Sigmoid colon (tissue), 7 donors: Measurements from ENCODE around the gene HTRA3. TPM values are rescaled to one million over a fixed set of nuclear protein-coding genes. Genes with fewer than 3 reads are reported as not detected.
A peak's percentile ranks its signal among the peaks of the same experiment; 100 is the strongest.

Experiments
- DNase-seq: peaks from one replicate; pipeline ENCODE4 v3.0.0-alpha.2; 2019
- H3K27ac ChIP-seq, 4 donors: fragments of 200-600 bp; sonication (generic); one replicate each; pipeline ENCODE4 v1.5.1; 2016 to 2019; ENCODE audit warnings: mild to moderate bottlenecking in 1 of 4
- H3K27me3 ChIP-seq, 3 donors: fragments of 200-600 bp; sonication (generic); one replicate each; pipeline ENCODE4 v1.5.1; 2019; ENCODE audit warnings: mild to moderate bottlenecking in 1 of 3
- H3K36me3 ChIP-seq, 4 donors: fragments of 200-600 bp; sonication (generic); one replicate each; pipeline ENCODE4 v1.5.1; 2016 to 2019
- H3K4me1 ChIP-seq, 4 donors: fragments of 200-600 bp; sonication (generic); one replicate each; pipeline ENCODE4 v1.5.1; 2017 to 2019
- H3K4me3 ChIP-seq, 4 donors: fragments of 200-600 bp; sonication (generic); one replicate each; pipeline ENCODE4 v1.5.1; 2017 to 2019; ENCODE audit warnings: mild to moderate bottlenecking in 2 of 4, moderate library complexity in 1 of 4
- H3K9me3 ChIP-seq, 4 donors: fragments of 200-600 bp in 3 of 4; sonication (generic) in 3 of 4; one replicate each; pipeline versions ENCODE4 v1.5.1 to v1.6.1; 2013 to 2019
- CTCF ChIP-seq, 4 experiments: fragments of 450-650 bp in 3 of 4; fragments of 200-600 bp in 1 of 4; IDR thresholded peaks; one replicate each; pipeline ENCODE4 v1.5.1; 2016 to 2019; ENCODE audit warnings: antibody characterized with exemption in 4 of 4, mild to moderate bottlenecking in 3 of 4, moderate library complexity in 2 of 4
- EP300 ChIP-seq, 4 donors: sonication (generic); formaldehyde crosslinking; IDR thresholded peaks; one replicate each; pipeline ENCODE4 v1.6.1; 2017; ENCODE audit warnings: antibody characterized with exemption in 4 of 4
- POLR2A ChIP-seq, 2 donors: fragments of 450-650 bp; IDR thresholded peaks; one replicate each; pipeline ENCODE4 v1.6.1; 2016; ENCODE audit warnings: antibody characterized with exemption in 2 of 2, mild to moderate bottlenecking in 2 of 2, moderate library complexity in 2 of 2
- POLR2AphosphoS5 ChIP-seq, 4 donors: sonication (generic); formaldehyde crosslinking; IDR thresholded peaks; one replicate each; pipeline ENCODE4 v1.6.1; 2017; ENCODE audit warnings: antibody characterized with exemption in 4 of 4
- WGBS, 2 donors: extraction: QIAGEN DNeasy Blood & Tissue Kit; methylation state at CpG; one replicate each; pipeline ENCODE4 v1.1.7; 2013; 5-methylcytosine and 5-hydroxymethylcytosine counted together
- intact Hi-C: fragments of 100-400 bp; cut with DNase I; formaldehyde crosslinking; loops from one replicate; pipeline ENCODE4 v1.15.1; 2023
- polyA plus RNA-seq, 3 donors: library from polyadenylated mRNA; stranded (reverse); fragments of 200-250 nt; gene quantifications; one replicate each; pipeline ENCODE4 v1.2.3, GENCODE V29; 2013
- total RNA-seq, 4 donors: library from RNA; depleted of rRNA; stranded (reverse); fragments of >200 nt; gene quantifications; one replicate each; pipeline ENCODE4 v1.1.0, GENCODE V29; 2016
- donor health status: healthy with polysubstance abuse.
- donor health status: Bipolar disorder and iron deficiency.
- donor health status: healthy.

Gene HTRA3
- total and polyA plus RNA-seq, 7 donors: 1.2 to 49.6 (median 14.5) TPM

GRCh38 chr4:8244001-8244757, 25.4 kb upstream of the HTRA3 start:
- TF ChIP-seq CTCF (IDR thresholded peaks at IDR 0.05): no peak
- no peak for TF ChIP-seq EP300 (IDR thresholded peaks at IDR 0.05)
- no peak for TF ChIP-seq POLR2A (IDR thresholded peaks at IDR 0.05)
- TF ChIP-seq POLR2AphosphoS5 (IDR thresholded peaks at IDR 0.05): no peak
- intact Hi-C loops: loop anchor here (5.0 kb wide), 1 partner anchor 348 kb away; the partner anchor contains the start of gene CPZ

GRCh38 chr4:8244931-8245460, 24.6 kb upstream of the HTRA3 start:
- TF ChIP-seq EP300 (IDR thresholded peaks at IDR 0.05) (no peak), CTCF (IDR thresholded peaks at IDR 0.05) (no peak), POLR2A (IDR thresholded peaks at IDR 0.05) (no peak), POLR2AphosphoS5 (IDR thresholded peaks at IDR 0.05) (no peak)
- WGBS, 2 donors: 92 to 95% methylated on average over 19 of the region's 19 CpGs
- H3K27me3 ChIP-seq: no peaks in the 10 kb centered on the region
- H3K27ac ChIP-seq: no peak overlapping the region
- DNase-seq: no peak
- H3K9me3 ChIP-seq: no peaks in the 10 kb centered on the region
- H3K4me1 ChIP-seq: peaks cover 0 to 12% (median 11%) of the 10 kb centered on the region in 4 donors
- no peak overlapping the region for H3K4me3 ChIP-seq
- intact Hi-C loops: loop anchor here (5.0 kb wide), 1 partner anchor 347 kb away; the partner anchor contains the start of gene CPZ
- H3K36me3 ChIP-seq: no peaks in the 10 kb centered on the region

More at GRCh38 chr4:8244001-8244757, 25.4 kb upstream of the HTRA3 start:
- no peak overlapping the region for H3K27ac ChIP-seq
- H3K9me3 ChIP-seq: no peaks in the 10 kb centered on the region
- no peak for DNase-seq
- H3K4me3 ChIP-seq: no peak overlapping the region
- no peaks in the 10 kb centered on the region for H3K36me3 ChIP-seq
- peaks cover 0 to 12% (median 11%) of the 10 kb centered on the region in 4 donors for H3K4me1 ChIP-seq
- WGBS, 2 donors: 90 to 91% methylated on average over 18 of the region's 18 CpGs
- no peaks in the 10 kb centered on the region for H3K27me3 ChIP-seq

- Histone ChIP-seq H3K4me3 (no peak overlapping the region), H3K9me3 (no peaks in the 10 kb centered on the region), H3K4me1 (peaks cover 0 to 12% (median 11%) of the 10 kb centered on the region in 4 donors), H3K36me3 (no peaks in the 10 kb centered on the region), H3K27ac (peak overlapping the region in 1 of 4 donors; percentile 64), H3K27me3 (no peaks in the 10 kb centered on the region)
- intact Hi-C loops: no loop called here
- no peak for TF ChIP-seq EP300 (IDR thresholded peaks at IDR 0.05)
- no peak for TF ChIP-seq POLR2AphosphoS5 (IDR thresholded peaks at IDR 0.05)
- no peak for TF ChIP-seq POLR2A (IDR thresholded peaks at IDR 0.05)
- no peak for TF ChIP-seq CTCF (IDR thresholded peaks at IDR 0.05)
- no peak for DNase-seq
- WGBS, 2 donors: 85 to 88% methylated on average over 31 of the region's 31 CpGs
Observed at GRCh38 chr4:8245884-8246833, 23.4 kb upstream of the HTRA3 start.

DNA sequence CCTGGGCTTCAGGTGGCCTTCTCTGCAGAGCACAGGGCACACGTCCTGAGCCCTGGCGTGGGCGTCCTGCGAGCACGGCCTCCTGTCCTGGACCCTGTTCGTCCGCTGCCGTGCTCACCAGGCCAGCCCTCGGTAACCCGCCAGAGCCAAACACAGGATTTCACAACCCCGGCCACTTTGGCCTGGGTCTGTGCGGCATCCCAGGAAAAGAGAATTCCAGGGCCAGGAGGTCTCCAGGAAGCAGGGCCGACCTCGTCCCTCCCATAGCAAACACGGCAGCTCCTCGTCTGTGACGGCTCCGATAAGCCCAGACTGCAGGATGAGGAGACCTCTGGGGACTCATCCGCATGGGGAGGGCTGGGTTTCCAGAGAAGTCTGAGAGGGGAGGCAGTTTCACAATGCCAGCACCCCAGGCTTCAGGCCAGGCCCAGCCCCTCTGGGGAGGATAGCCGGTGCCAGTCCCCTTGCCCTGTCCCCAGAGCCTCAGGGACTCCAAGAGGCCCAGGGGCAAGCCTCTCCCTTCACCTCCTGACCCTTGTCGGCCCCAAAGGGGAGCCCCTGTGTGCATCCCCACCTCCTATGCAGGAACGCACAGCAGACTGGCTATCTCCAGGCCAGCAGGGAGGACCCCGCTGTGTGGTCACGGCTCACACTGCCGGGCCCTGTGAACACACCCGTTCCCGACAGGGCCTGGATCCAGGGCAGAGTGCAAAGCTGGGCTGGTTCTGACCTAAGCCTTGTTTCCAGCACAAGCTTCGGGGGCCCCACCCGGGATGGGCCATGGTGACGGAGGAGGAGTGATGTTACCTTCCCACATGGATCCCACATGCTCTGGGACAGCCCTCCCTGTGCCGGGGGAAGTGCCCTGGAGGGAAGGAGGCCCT, 22.3 kb upstream of the HTRA3 start:
- intact Hi-C loops: no loop called here
- H3K36me3 ChIP-seq: no peaks in the 10 kb centered on the region
- DNase-seq: peak; percentile 85
- H3K27me3 ChIP-seq: no peaks in the 10 kb centered on the region
- H3K4me3 ChIP-seq: no peak overlapping the region
- 62 to 76% methylated on average over 31 of the region's 31 CpGs for WGBS, 2 donors
- H3K9me3 ChIP-seq: no peaks in the 10 kb centered on the region
- peak in 1 of 4 donors; percentile 9 for TF ChIP-seq POLR2AphosphoS5 (IDR thresholded peaks at IDR 0.05)
- no peak for TF ChIP-seq CTCF (IDR thresholded peaks at IDR 0.05)
- peak overlapping the region in 1 of 4 donors; percentile 64 for H3K27ac ChIP-seq
- peaks cover 0 to 8% (median 7%) of the 10 kb centered on the region in 4 donors for H3K4me1 ChIP-seq
